Activated CD4-positive, alpha-beta T cell treated with anti-CD3 and anti-CD28 coated beads, Interleukin-2, amount 50 U/mL, for 16 hours (primary cell): ENCODE measurements around the gene RNF26.
"Not testable (repeated sequence)": the region's sequence is repeated elsewhere in the genome, so short reads cannot be mapped to it uniquely, and the experiment has no call there.

ENCODE experiments used
- DNase-seq: peaks from one replicate; pipeline ENCODE4 v3.0.0-alpha.2; 2020

Gene RNF26

DNA sequence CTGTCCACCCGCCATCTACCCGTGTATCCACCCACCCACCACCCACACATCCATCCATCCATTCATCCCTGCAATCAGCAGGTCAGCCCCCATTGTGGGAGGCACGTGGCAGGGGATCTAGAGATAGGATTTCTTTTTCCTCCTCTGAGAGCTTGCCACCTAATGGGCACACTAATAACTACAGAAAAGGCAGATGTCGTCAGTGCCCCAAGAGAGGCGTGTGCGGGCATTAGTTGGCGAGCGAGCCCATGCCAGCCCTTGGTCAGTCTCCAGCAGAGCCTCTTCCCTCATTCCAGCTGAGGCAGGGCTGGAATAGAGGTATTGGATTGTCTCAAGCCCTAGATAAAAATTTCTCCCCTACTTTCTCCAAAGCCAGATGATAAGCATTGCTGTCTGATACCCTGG, 37.5 kb downstream of the RNF26 start:
- DNase-seq, result no peak

DNA sequence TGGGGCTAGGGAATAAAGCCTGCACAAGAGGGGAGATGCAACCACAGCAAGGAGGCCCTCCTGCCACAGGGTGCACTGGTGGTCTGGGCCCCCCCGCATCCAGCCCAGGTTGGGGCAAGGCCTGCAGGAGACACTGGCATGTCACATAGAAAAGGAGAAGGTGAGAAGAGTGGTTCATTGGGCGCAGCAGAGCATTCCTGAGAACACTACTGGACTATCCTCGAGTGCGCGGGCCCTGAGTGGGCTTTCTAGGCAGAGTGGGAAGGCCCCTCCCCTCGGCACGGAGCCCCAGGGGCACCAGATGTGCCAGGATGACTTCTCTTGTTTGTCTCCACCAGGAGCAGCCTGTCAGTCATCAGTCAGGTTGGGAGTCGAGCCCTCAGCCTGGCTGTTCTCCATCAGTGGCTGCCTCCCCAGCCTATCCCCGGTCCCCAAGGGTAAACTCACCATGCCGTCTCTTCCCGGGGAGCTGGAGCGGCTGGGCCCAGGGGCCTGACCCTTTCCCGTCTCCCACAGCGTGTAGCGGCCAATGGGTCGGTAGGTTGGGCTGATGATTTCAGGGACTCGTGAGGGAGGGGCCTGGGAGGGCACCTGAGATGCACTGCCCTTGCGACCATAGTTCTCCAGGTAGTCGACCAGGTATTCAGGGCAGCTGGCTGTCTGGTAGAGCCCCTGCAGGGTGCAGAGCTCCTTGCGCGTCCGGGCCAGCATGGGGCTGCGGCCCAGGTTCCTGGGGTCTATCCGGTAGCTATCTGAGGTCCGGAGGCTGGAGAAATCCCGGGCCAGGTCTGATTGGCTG, 38.1 kb downstream of the RNF26 start:
- DNase-seq, result no peak

DNA sequence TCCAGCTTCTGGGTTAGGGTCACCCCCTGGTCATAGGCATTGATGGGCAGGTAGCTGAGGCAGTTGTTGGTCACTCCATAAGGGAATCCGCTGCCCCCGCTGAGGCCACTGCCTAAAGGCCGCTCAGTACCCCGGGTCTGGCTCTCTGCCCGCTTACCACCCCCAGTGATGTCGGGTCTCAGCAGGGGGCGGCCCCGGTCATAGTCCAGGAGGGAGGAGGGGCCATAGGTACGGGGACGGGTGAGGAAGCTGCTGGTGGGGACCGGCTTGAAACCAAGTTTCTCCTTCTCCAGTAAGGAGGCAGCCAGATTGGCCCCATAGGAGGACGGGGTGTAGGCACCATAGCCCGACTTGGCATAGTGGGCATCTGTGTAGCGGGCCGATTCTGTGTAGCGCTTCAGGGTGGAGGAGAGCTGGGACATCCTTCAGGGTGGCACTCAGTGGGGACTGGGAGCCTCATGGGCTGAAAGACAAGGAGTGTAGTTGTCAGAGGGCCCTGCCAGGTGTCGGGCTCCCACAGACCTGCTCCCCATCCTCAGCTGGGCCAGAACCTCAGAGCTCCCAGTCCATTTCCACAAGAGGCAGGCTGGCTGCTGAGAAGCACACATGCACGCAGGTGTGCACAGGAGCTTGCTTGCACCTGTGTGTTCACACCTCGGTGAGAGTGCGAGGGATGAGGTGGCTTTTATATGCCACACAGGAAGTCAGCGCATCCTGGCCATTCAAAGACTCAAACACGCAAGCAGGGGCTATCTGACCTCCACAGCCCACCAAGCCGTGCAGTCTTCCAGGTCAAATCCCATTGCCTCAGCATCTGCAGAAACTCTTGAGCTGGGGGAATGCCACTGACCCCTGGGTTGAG, 39.0 kb downstream of the RNF26 start:
- no peak for DNase-seq

DNA sequence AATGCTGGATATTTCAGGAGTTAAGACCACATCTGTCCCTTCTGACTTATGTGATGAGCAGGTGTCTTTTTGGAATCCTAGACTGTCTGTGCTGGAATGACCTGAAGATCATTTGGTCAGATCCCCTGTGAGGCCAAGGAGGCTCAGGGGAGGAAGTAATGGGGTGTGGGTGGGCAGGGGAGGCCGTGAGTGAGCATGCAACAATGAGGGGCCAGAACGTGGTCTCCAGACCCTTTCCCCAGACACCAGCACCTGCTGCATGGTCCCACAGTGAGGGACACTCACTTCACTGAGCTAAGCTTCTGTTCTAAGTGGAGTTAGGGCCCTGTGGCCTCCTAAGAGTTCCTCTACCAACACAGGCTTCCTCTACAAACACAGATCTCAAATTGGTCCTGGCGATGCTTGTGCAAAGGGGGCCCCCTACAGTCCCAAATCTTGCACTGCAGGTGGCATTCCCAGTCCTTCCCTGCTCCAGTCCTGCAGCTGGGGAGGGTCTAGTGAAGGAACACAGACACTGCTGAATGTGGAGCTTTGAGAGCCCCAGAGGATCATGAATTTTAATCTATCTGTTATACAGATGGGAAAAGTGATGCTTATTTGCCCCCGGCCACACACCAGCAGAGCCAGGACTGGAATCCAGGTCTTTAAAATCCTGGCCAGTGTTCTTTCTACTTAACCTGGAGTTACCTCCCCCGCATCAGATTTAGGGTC, 39.7 kb downstream of the RNF26 start:
- DNase-seq, result peak; percentile 54

DNA sequence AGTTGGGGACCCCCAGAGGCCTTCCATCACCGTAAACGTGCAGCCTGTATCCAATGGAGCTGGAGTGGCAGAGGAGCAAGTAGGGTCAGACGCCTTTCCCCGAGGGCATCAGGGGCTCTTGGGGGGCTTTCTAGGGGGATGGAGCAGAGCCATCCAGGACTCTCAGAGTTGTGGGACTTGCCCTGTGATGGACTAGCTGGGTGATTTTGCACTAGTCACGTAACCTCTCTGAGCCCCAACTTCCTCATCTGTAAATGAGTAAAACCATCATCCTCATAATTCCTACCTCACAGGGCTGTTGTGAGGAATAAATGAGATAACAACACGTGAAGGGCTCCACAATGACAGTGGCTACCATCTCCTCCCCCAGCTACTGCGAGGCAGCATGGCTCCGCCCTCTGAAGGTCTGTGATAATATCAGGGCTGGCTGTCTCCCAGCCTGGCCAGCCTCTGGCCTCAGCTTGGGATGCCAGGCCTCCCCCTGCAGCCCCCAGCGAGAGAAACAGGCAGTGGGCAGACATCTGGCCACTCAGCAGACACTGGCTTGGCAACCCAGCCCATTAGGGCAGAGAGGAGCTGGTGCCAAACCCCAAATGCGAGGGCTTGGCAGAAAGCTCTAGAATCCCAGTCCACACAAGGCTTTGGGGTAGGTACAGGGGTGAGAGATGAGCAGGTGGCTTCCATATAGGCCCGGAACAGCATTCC, 40.5 kb downstream of the RNF26 start:
- no peak for DNase-seq

DNA sequence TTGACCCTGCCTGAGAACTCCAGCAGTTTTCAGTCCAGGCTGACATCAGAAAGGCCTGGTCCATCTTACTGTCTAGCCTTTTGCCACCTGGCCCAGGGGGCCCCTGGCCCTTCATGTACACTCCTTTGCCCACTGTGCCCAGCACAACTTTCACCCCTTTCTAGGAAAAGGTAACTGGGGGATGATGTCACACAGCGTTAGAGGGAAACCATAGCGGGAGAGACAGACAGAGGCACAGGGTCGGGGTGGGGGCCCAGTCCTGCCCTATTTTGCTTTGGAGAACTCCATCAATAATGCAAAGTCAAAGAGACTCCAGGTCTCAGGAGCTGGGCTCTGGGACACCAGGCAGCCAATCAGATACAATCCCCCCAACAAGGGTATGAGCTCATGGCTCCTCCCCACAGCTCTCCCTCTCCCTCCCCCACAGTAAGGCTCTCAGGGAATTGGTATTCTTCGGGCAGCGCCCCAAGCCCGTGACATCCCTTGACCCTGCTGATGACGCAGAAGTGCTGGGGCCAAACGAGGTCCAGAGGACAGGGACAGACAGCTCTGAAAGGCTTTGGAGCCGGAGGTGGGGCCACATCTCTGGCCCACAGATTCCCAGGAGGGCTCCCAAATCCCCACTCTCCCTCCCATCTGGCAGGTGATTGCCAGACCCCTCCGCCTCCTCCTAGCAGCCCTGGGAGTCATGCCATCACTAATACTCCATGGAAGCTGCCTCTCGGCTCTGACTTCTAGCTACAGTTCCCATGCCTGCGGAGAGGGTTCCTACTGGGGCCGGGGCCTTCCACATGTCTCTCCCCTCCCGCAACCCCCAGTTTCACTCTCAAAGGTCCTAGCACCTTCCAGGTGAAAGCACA, 41.2 kb downstream of the RNF26 start:
- DNase-seq, result no peak

DNA sequence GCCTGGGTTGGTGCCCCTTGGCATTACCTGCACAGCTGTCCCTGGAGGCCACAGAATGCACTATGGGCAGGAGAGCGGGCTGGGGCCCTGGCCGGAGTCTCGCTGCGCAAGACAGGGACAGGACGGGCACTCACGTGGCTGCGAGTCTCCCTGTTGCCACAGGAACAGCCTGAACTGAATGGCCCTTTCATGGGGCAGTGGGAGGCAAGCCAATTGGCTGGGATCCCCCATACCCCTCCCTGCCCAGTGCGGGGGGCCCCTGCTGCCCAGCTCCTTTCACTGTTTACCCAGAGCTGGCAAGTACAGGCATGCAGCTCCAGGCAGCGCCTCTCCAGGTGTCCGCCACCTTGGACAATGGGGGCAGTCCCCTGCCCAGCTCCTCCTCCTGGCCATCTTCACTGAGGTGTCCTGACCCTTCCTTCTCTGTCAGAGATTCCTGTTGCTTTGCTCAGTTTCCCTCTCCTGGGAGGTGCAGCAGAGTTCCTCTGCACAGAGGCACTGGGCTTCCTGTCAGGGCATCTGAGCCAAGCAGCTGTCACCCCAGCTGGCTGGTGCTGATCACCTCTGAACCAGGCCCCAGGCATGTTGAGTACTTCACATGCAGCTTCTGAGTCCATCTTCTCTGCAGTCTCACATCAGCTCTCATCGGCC, 42.0 kb downstream of the RNF26 start:
- no peak for DNase-seq

DNA sequence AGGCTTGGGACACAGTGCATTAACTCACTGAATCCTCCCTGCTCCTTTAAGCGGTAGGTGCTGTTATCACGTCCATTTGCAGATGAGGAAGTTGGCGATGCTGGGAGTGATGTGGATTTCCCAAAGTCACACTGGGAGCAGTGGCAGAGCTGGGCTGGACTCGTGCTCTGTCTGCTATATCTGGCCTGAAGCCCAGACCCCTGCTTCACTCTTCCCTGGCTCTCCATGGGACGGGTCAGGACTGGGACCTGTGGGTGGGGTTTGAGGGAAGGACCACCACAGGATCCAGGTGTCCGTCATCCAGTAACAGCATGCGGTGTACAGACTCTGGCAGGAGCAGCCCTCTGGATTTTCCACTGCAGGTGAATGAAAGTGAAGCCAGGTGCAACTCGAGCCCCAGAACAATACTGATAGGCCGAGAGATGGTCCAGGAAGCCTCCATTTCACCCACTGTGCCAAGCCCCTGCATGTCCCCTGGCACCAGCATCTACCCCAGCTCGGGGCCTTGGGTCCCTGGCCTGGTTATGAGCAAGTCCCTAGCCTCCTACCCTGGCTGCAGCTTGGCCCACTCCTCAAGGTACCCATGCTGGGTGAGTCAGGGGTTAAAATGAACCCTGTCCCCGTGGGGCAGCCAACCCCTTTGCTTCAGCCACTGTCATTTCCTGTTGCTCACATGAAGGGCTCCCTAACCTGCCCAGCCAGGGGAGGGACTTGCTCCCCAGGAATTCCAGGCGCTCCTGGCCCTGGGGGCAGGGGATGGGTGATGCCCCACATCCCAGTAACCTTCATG, 43.0 kb downstream of the RNF26 start:
- DNase-seq, result no peak

DNA sequence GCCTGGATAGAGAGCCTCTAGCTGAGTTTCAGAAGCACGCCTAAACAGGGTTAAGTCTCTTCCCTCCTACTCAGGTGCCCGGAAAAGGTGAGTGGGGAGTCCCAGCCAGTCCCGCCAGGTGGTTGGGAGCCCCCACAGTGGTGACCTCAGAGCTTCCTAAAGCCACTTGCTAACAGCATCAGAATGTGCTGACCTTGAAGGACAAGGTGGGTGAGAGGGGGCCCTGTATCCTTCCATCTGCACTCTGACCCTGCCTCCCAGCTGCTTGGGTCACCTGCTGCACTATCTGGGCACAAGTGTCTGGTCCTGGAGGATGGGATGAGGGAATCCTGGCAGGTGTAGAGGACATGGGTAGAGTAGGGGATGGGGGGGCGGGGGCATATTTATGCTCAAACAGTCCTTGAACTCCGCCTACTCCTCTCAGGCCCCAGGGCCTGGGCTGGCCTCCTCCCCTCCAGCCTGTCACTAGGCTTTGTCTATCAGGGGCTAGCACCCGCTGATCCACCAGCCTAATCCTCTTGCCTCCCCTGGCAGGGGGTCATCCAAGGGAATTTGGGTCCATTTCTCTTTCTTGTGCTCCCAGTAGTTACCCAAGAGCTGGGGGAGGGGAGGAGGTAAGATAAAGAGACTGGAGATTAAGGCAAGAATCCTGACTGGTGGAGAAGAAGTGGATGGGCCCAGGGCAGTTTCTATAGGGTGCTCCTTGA, 43.8 kb downstream of the RNF26 start:
- DNase-seq, result no peak

DNA sequence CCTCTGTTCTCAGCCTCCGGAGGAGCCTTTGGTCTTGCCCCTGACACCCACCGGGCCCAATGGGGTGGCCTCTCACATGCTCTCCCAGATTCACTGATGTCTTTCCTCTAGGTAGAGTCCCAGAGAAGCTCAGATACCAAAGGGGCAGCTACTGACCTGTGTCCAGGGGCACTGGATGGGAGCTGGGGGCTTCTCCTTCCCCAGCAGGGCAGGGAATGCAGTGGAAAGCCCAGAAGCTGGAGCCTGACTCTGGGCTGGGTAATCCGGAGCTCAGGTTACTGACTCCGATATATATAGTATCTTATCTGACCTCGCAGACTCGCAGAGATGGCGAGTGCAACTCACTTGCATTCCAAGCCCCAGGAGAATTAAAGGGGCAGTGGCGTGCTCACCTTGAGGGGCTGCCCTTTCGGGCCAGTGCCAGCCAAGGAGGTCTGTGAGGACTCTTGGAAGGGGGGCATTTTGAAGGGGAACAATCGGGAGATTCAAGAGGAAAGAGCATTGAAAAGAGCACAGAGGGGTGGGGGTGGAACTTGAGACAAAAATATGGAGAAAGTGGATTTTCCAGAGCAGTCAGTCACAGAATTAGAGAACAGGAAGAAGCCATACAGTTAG, 44.6 kb downstream of the RNF26 start:
- DNase-seq, result no peak

DNA sequence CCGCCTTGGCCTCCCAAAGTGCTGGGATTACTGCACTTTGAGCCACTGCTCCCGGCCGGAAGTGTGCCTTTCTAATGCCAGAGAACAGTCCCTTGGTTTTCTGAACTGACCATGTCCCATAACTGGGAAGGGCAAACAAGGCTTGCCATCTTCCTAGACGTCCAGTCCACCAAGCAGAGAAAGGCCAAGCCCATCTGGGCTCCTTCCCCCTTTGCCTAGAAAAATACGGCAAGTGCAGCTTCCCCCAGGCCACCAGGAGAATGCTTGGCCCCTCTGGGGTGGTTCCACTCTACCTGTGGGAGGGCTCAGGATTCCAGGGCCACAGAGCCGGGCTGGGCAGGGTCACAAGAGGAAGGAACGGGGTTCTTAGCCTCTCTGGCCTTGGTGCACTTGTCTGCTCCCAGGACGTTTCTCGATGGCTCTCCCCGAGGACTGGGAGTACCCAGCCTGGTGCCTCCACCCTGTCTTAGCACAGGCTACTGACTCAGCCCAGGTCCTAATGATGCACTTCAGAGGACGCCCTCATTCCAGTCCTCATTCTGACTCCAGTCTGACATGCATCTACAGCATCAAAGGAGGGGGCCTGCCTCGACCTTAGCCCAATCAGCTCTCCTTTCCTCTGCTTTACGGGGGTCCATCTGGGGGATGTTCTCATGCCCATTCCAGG, 46.0 kb downstream of the RNF26 start:
- no peak for DNase-seq

DNA sequence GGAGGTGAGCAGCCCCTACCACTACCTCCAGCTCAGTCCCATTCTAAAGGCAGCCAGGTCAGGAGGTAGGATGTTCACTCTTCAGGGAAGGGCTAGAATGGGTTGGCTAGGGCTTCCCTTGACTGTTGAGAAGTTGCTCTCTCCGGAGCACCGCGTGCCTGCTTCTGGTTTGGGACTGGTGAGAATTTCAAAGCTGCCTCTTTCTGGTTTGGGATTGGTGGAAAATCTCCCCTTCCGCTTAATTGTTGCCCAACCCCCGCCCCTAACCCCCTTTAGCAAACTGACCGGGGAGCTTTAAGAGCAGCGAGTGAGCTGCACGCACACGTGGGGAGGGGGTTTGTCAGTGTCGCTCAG, 46.5 kb downstream of the RNF26 start:
- no peak for DNase-seq

DNA sequence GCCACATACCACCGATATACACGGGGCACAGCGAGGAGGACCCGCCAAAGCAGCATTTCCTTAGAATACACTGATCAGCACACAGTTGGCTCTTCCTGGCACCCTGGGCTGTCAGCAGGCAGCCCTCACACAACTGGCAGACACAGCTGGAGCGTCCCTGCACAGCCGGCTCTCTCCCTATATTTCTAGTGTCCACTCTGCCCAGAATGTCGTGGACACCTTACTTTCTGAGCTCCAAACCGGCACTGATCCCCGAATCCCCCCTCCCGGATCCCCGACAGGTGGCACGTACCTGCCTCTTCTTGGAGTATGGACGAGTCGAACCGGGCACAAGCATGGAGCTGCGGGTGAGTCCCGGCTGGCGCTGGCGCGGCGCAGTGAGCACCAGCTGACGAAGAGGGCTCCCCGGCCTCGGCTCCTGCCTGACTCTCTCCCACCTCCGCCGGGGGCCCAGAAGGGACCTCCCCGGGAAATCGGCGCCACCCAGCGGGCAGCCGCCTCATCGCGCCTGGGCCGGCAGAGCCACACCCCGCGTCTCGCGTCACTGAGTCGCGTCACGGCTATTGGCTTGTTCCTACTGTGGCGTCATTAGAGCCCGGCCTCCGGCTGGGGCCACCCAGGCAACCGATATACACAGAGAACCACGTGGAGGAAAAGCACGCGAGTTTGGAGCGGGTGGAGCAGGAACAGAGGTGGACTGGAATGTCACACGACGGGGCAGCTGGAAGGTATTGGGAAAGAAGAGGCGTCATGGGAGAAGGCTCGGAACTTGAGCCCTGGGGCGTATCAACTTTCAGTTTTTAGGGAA, 47.1 kb downstream of the RNF26 start, which contains the start of gene USP2:
TSS of gene USP2 (minus strand) at position 510 of the 808 bp plus-strand sequence. CDS start 8,210 bp downstream, outside the sequence.
- peak; percentile 94 for DNase-seq

DNA sequence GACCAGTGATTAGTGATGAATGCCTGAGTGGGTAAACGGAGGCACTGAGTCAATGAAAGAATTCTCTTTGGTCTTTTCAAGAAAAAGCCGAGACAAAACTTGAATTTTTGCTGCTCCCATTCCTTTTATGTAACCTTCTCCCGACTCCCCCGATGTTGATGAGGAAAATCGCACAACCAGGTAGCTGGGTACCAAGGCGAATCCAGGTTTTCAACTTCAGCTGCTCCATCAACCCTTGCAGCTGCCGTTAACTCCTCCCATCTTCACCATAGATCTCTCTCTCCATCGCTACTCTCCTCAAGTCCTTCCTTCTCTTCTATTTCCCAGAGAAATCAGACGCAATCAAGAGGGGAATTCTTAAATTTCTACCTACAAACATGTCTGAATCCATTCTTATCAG, 47.8 kb downstream of the RNF26 start:
- no peak for DNase-seq

DNA sequence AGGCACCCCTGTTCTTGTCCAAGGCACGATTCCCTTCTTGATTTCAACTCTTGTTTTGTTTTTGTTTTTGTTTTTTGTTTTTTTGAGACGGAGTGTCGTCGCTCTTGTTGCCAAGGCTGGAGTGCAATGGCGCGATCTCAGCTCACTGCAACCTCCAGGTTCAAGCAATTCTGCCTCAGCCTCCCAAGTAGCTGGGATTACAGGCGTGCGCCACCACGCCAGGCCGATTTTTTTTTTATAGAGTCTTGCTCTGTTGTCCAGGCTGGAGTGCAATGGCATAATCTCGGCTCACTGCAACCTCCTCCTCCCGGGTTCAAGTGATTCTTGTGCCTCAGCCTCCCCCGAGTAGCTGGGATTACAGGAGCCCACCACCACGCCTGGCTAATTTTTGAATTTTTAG, 48.2 kb downstream of the RNF26 start:
- not testable (repeated sequence) for DNase-seq

DNA sequence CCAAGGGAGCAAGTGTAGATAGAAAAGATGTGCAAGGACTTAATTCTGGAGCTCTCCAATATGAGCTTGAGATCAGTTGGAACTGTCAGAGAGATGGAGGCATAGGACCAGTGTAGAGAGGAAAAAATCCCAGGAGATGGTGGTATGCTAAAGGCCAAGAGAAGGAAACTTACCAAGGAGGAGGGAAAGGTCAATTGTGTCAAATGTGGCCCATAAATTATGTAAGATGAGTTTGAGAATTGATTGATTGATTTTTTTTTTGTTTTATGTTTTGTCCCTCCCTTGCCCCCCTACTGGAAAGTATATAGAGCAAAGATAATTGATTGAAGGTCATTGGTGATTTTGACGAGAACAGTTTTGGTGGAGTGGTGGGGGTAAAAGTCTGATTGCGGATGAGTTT, 50.0 kb downstream of the RNF26 start:
- no peak for DNase-seq
